K562 (cell line): ENCODE data around the gene DDR2. TPM values are rescaled to one million over a fixed set of nuclear protein-coding genes. Genes with fewer than 3 reads are reported as not detected.

Experiments used
- ATAC-seq: fragments of 200-7000 bp; cut with Tn5 transposase; 3 replicates; pipeline ENCODE4 v1.9.1; 2020; ENCODE audit warnings: moderate library complexity
- BruUV-seq: library from RNA; stranded (reverse); fragments of 400-500 nt; replicated peaks from 2 replicates; lab custom pipeline; 2021; lab: Mats Ljungman, UMichigan
- CTCF ChIA-PET: fragments of 300-600 bp; formaldehyde crosslinking; extraction: SDS; loops from one replicate; lab custom pipeline; 2021; ENCODE audit warnings: low intra/inter-chr PET ratio; lab: Yijun Ruan, JAX
- POLR2A ChIA-PET: fragments of 300-600, 350-650 bp; sonication (Branson Sonifier 250); formaldehyde crosslinking; extraction: SDS; loops from one replicate; lab custom pipeline; 2021; ENCODE audit warnings: antibody characterized with exemption, inconsistent platforms; lab: Yijun Ruan, JAX
- DNase-seq, 4 experiments: peaks; one replicate each; pipeline versions ENCODE4 v3.0.0 to v3.0.0-alpha.2; 2011 to 2018; ENCODE audit warnings: low spot score in 3 of 4, mixed read lengths in 3 of 4; ENCODE audit errors: extremely low read depth in 1 of 4
- FAIRE-seq: peaks from 2 replicates; lab custom pipeline; 2011; peaks lifted over from hg19 to GRCh38; lab: Jason Lieb, UNC
- H2AFZ ChIP-seq: 2 replicates; pipeline ENCODE4 v1.6.0; 2011; ENCODE audit warnings: low read depth, low read length, control low read depth, inconsistent platforms
- H3K27ac ChIP-seq: fragments of 200-600 bp; 3 replicates; pipeline ENCODE4 v1.8.0; 2011; ENCODE audit warnings: low read depth, mild to moderate bottlenecking, control low read depth, inconsistent platforms, low read length, moderate library complexity, mixed read lengths; ENCODE audit errors: extremely low read depth
- H3K27me3 ChIP-seq, 2 experiments: fragments of 300-600 bp in 1 of 2; 2 replicates in 1 of 2; 3 replicates in 1 of 2; pipeline versions ENCODE4 v1.6.0 to v1.8.0; 2011; ENCODE audit warnings: inconsistent platforms in 2 of 2, low read length in 2 of 2, mild to moderate bottlenecking in 1 of 2, mixed read lengths in 1 of 2, moderate library complexity in 1 of 2; ENCODE audit not compliant: control insufficient read depth in 2 of 2, insufficient read depth in 2 of 2
- H3K36me3 ChIP-seq: fragments of 300-600 bp; 3 replicates; pipeline ENCODE4 v1.8.0; 2011; ENCODE audit warnings: mild to moderate bottlenecking, low read length, inconsistent platforms; ENCODE audit not compliant: control insufficient read depth, insufficient read depth
- H3K4me1 ChIP-seq, 2 experiments: fragments of 200-600 bp in 1 of 2; replicated peaks in 1 of 2; 2 replicates in 1 of 2; 3 replicates in 1 of 2; pipeline versions ENCODE4 v1.5.1 to v1.8.0; 2011; ENCODE audit warnings: inconsistent platforms in 2 of 2, low read length in 2 of 2, mild to moderate bottlenecking in 1 of 2, mixed read lengths in 1 of 2, moderate library complexity in 1 of 2; ENCODE audit not compliant: control insufficient read depth in 2 of 2, insufficient read depth in 2 of 2
- H3K4me2 ChIP-seq: 2 replicates; pipeline ENCODE4 v1.6.1; 2011; ENCODE audit warnings: low read length, control low read depth, inconsistent platforms, mixed read lengths; ENCODE audit not compliant: insufficient read depth
- H3K4me3 ChIP-seq: fragments of 200-600 bp; sonication (generic), shearing (Covaris generic); 2 replicates; pipeline ENCODE4 v1.5.1; 2016; ENCODE audit warnings: control low read depth, inconsistent platforms
- H3K79me2 ChIP-seq: fragments of 200-600 bp; 3 replicates; pipeline ENCODE4 v1.8.0; 2011; ENCODE audit warnings: low read length, inconsistent platforms; ENCODE audit not compliant: control insufficient read depth, insufficient read depth
- H3K9ac ChIP-seq, 2 experiments: 2 replicates each; pipeline versions ENCODE4 v1.6.0 to v1.6.1; 2011; ENCODE audit warnings: low read depth in 2 of 2, low read length in 2 of 2, control low read depth in 1 of 2, inconsistent platforms in 1 of 2, mild to moderate bottlenecking in 1 of 2, mixed read lengths in 1 of 2; ENCODE audit not compliant: insufficient read depth in 1 of 2
- H3K9me1 ChIP-seq: one replicate; pipeline ENCODE4 v1.6.0; 2011; ENCODE audit warnings: inconsistent platforms, mild to moderate bottlenecking, low read length, moderate library complexity; ENCODE audit not compliant: control insufficient read depth, insufficient read depth
- H3K9me3 ChIP-seq: replicated peaks from 2 replicates; pipeline ENCODE4 v1.5.1; 2011; ENCODE audit warnings: low read depth, low read length, inconsistent platforms; ENCODE audit not compliant: control insufficient read depth, insufficient read depth
- H4K20me1 ChIP-seq: replicated peaks from 2 replicates; pipeline ENCODE4 v1.6.1; 2011; ENCODE audit warnings: low read length, inconsistent platforms, mixed read lengths; ENCODE audit not compliant: control insufficient read depth, insufficient read depth
- CREBBP ChIP-seq: IDR thresholded peaks from one replicate; pipeline ENCODE4 v1.6.1; 2012; ENCODE audit warnings: low read depth, mild to moderate bottlenecking, control low read depth, inconsistent platforms, low read length
- CTCF ChIP-seq, 3 experiments: IDR thresholded peaks in 2 of 3; conservative IDR thresholded peaks in 1 of 3; 2 replicates each; pipeline ENCODE4 v1.5.1; 2011 to 2012; ENCODE audit warnings: low read length in 3 of 3, mild to moderate bottlenecking in 3 of 3, control low read depth in 2 of 3, improper control_type of control experiment in 1 of 3, inconsistent platforms in 1 of 3, low read depth in 1 of 3, mixed read lengths in 1 of 3, moderate library complexity in 1 of 3; ENCODE audit not compliant: insufficient read depth in 2 of 3
- E2F1 ChIP-seq: sonication (generic); formaldehyde crosslinking; IDR thresholded peaks from 2 replicates; pipeline ENCODE4 v1.8.1; 2023; ENCODE audit warnings: mild to moderate bottlenecking, missing genetic modification reagents, moderate library complexity
- GATAD2A ChIP-seq: fragments of 450-650 bp; IDR thresholded peaks from 2 replicates; pipeline ENCODE4 v1.6.1; 2017
- JUND ChIP-seq, 2 experiments: IDR thresholded peaks; 2 replicates in 1 of 2; 3 replicates in 1 of 2; pipeline ENCODE4 v1.6.1; 2011; ENCODE audit warnings: borderline replicate concordance in 2 of 2, low read depth in 2 of 2, low read length in 2 of 2, improper control_type of control experiment in 1 of 2, missing biosample characterization in 1 of 2, missing genetic modification characterization in 1 of 2, missing genetic modification reagents in 1 of 2
- RFX1 ChIP-seq: fragments of 450-650 bp; IDR thresholded peaks from 2 replicates; pipeline ENCODE4 v1.6.1; 2016; ENCODE audit warnings: mild to moderate bottlenecking, moderate library complexity
- SPI1 ChIP-seq: IDR thresholded peaks from 2 replicates; pipeline ENCODE4 v1.6.1; 2011; ENCODE audit warnings: low read depth, low read length, control low read depth, borderline replicate concordance
- USF2 ChIP-seq: sonication (generic); formaldehyde crosslinking; IDR thresholded peaks from 2 replicates; pipeline ENCODE4 v1.5.0; 2020; ENCODE audit warnings: missing genetic modification reagents
- ZBTB49 ChIP-seq: sonication (generic); formaldehyde crosslinking; IDR thresholded peaks from 2 replicates; pipeline ENCODE4 v1.8.0; 2022; ENCODE audit warnings: missing genetic modification reagents, mild to moderate bottlenecking, borderline replicate concordance
- ZNF165 ChIP-seq: fragments of 250-450 bp; sonication (Bioruptor Pico); IDR thresholded peaks from 2 replicates; pipeline ENCODE4 v1.4.0; 2020; ENCODE audit warnings: borderline replicate concordance
- ZNF639 ChIP-seq, 2 experiments: fragments of 200-800 bp in 1 of 2; sonication (Bioruptor generic) in 1 of 2; sonication (generic) in 1 of 2; formaldehyde crosslinking in 1 of 2; IDR thresholded peaks in 1 of 2; conservative IDR thresholded peaks in 1 of 2; 2 replicates each; pipeline versions ENCODE4 v1.5.0 to v1.6.1; 2016 to 2020; ENCODE audit warnings: missing compliant biosample characterization in 1 of 2, missing genetic modification characterization in 1 of 2, missing genetic modification reagents in 1 of 2
- WGBS: fragments of 100-300 bp; shearing (Covaris generic); methylation state at CpG from one replicate; pipeline ENCODE4 v1.1.6; 2016; ENCODE audit warnings: low coverage, mixed read lengths; ENCODE audit not compliant: insufficient coverage; ENCODE audit errors: missing lambda C conversion rate; 5-methylcytosine and 5-hydroxymethylcytosine counted together
- in situ Hi-C: fragments of 300-500 bp; cut with MboI; formaldehyde crosslinking; loops from 4 replicates; pipeline ENCODE4 v1.15.0; 2018; ENCODE audit warnings: inconsistent platforms, mixed read lengths
- intact Hi-C: fragments of 100-400 bp; cut with micrococcal nuclease; formaldehyde crosslinking; loops from 2 replicates; pipeline ENCODE4 v1.14.2; 2022
- polyA plus RNA-seq, 8 experiments: library from polyadenylated mRNA; depleted of rRNA in 4 of 8; stranded (reverse) in 5 of 8; unstranded in 3 of 8; fragments of >200 nt; fragmentation: Nextera tagmentation in 2 of 8; fragmentation: Illumina TruSeq in 1 of 8; extraction: Ambion mirVana in 2 of 8; extraction: Trizol in 1 of 8; gene quantifications; 2 replicates each; pipeline versions ENCODE4 v1.2.1 to v1.2.3, GENCODE V29; 2011 to 2014; ENCODE audit warnings: inconsistent platforms in 1 of 8, missing spikeins in 1 of 8
- total RNA-seq, 7 experiments: library from RNA; depleted of rRNA in 6 of 7; stranded (reverse); fragments of >200 nt in 6 of 7; fragmentation: Illumina TruSeq in 2 of 7; extraction: Trizol in 2 of 7; gene quantifications; 2 replicates each; pipeline versions ENCODE4 v1.2.1 to v1.2.3, GENCODE V29; 2011 to 2021; ENCODE audit warnings: low replicate concordance in 1 of 7

DDR2 gene
- total and polyA plus RNA-seq, 9 of the 15 experiments (the other 6 are each of a cell fraction or from before 2014, with no cell fraction given), result 0.36 to 2.0 (median 1.1) TPM

- ChIA-PET POLR2A (interaction anchor here (0.8 to 1.7 kb wide), 4 partner anchors 8 to 24 kb away, joined by 3 to 4 read pairs (median 4); no protein-coding TSS in a partner anchor), CTCF (no interaction called here)
- no peaks in the 10 kb centered on the region for H3K9me3 ChIP-seq
- no peak overlapping the region for H2AFZ ChIP-seq
- FAIRE-seq, result no peak
- no peaks in the 10 kb centered on the region for H3K9me1 ChIP-seq
- H3K4me1 ChIP-seq, result peaks cover 0 to 8% of the 10 kb centered on the region in 2 experiments; a peak in 3 of 5 replicates
- H3K4me3 ChIP-seq, result no peak overlapping the region
- 11% methylated on average over 8 of the region's 8 CpGs for WGBS
- no peaks in the 10 kb centered on the region for H4K20me1 ChIP-seq
- DNase-seq, result no peak
- H3K4me2 ChIP-seq, result no peak overlapping the region; the same call in 1 of the 2 replicates
- in situ Hi-C loops, result no loop called here
- H3K27me3 ChIP-seq, result no peaks in the 10 kb centered on the region; a peak in 1 of 5 replicates
- intact Hi-C loops, result no loop called here
- BruUV-seq, result no TSS peak
- no peak overlapping the region for H3K27ac ChIP-seq
- H3K36me3 ChIP-seq, result no peaks in the 10 kb centered on the region
- ATAC-seq, result peak; percentile 29
- H3K9ac ChIP-seq, result no peak overlapping the region
- no peaks in the 10 kb centered on the region for H3K79me2 ChIP-seq
- TF ChIP-seq ZNF639 (CRISPR knock-in tag; conservative IDR thresholded peaks at IDR 0.05 in 1 of 2, IDR thresholded peaks at IDR 0.05 in 1 of 2) (peak in 1 of 2 experiments; percentile 47; a peak in 1 of 4 replicates), E2F1 (CRISPR knock-in tag) (no peak), RFX1 (no peak), CREBBP (no peak), USF2 (no peak; the same call in 1 of the 2 replicates), JUND (IDR thresholded peaks at IDR 0.05; ENCODE audit: borderline replicate concordance, low read depth, low read length) (no peak), JUND (tag; IDR thresholded peaks at IDR 0.05; ENCODE audit: borderline replicate concordance, low read depth, low read length) (0 out of 3 replicates have a peak, but pooled peaks have one; percentile 4), GATAD2A (no peak), ZBTB49 (no peak), CTCF (IDR thresholded peaks at IDR 0.05 in 2 of 3, conservative IDR thresholded peaks at IDR 0.05 in 1 of 3; ENCODE audit: insufficient read depth in 2 of 3, low read depth in 1 of 3, low read length in 3 of 3) (no peak), ZNF165 (CRISPR knock-in tag) (no peak), SPI1 (no peak)
These were observed 38.8 kb downstream of the DDR2 start for GRCh38 chr1:162670928-162671663.
